ENCODE results near the gene SUGCT. TPM values are rescaled to one million over a fixed set of nuclear protein-coding genes. Genes with fewer than 3 reads are reported as not detected.

The SUGCT gene
- total and polyA plus RNA-seq, 2 of the 8 experiments (the other 6 are each of a cell fraction or from before 2014, with no cell fraction given), result 2.8 to 5.4 TPM

GRCh38 chr7:40638545-40639320, 503.9 kb downstream of the SUGCT start:
- Histone ChIP-seq H3K56ac (replicated peaks; ENCODE audit: insufficient read length, low read depth, low read length) (no peak overlapping the region), H4K91ac (replicated peaks; ENCODE audit: insufficient read length, low read length) (no peak overlapping the region), H2BK15ac (ENCODE audit: low read length) (no peak overlapping the region), H4K8ac (ENCODE audit: extremely low read depth, insufficient read depth, low read length) (no peak overlapping the region), H3K4me1 (replicated peaks in 1 of 4; ENCODE audit: control insufficient read depth in 3 of 4, insufficient read depth in 4 of 4, low read length in 3 of 4) (no peaks in the 10 kb centered on the region), H2BK5ac (ENCODE audit: low read depth, low read length) (no peak overlapping the region), H3K79me2 (ENCODE audit: control insufficient read depth in 1 of 2, insufficient read depth in 2 of 2, low read length in 2 of 2) (no peaks in the 10 kb centered on the region), H3K4ac (replicated peaks; ENCODE audit: insufficient read length, low read depth, low read length) (no peak overlapping the region), H3K18ac (ENCODE audit: extremely low read depth, low read length) (no peak overlapping the region), H3K27ac (ENCODE audit: low read depth, low read length) (no peak overlapping the region), H3K27me3 (replicated peaks in 1 of 4; ENCODE audit: control insufficient read depth in 3 of 4, extremely low read depth in 1 of 4, insufficient read depth in 3 of 4, low read length in 3 of 4) (no peaks in the 10 kb centered on the region), H3K23me2 (ENCODE audit: low read depth, low read length) (no peaks in the 10 kb centered on the region), H2BK120ac (replicated peaks; ENCODE audit: low read depth, low read length) (no peak overlapping the region), H3K79me1 (ENCODE audit: low read depth, low read length) (no peaks in the 10 kb centered on the region), H3K9me3 (ENCODE audit: insufficient read depth in 2 of 2, low read depth in 1 of 2, low read length in 1 of 2) (no peaks in the 10 kb centered on the region), H3K23ac (ENCODE audit: insufficient read length) (no peak overlapping the region), H2BK20ac (ENCODE audit: low read length) (no peak overlapping the region), H3K4me2 (ENCODE audit: insufficient read depth in 1 of 2, low read depth in 2 of 2, low read length in 2 of 2) (no peak overlapping the region), H4K20me1 (replicated peaks in 1 of 2; ENCODE audit: control insufficient read depth in 1 of 2, insufficient read depth in 2 of 2, low read length in 2 of 2) (no peaks in the 10 kb centered on the region), H2BK12ac (ENCODE audit: low read depth, low read length) (no peak overlapping the region; the same call in 1 of the 2 replicates), H4K5ac (ENCODE audit: insufficient read length, low read depth, low read length) (no peak overlapping the region), H2AFZ (ENCODE audit: low read length) (no peak overlapping the region), H3K36me3 (ENCODE audit: control insufficient read depth in 2 of 4, insufficient read depth in 4 of 4, low read length in 3 of 4) (no peaks in the 10 kb centered on the region), H3K4me3 (ENCODE audit: extremely low read depth in 1 of 4, insufficient read depth in 2 of 4, low read depth in 3 of 4, low read length in 4 of 4) (no peak overlapping the region), H2AK5ac (ENCODE audit: low read depth, low read length) (no peak overlapping the region), H3K14ac (ENCODE audit: insufficient read length) (no peak overlapping the region), H3K9ac (replicated peaks in 1 of 4; ENCODE audit: extremely low read depth in 1 of 4, low read depth in 3 of 4, low read length in 3 of 4) (no peak overlapping the region)
- no peak for TF ChIP-seq JUN (IDR thresholded peaks at IDR 0.05; ENCODE audit: low read depth, low read length)
- POLR2A ChIA-PET (ENCODE audit: partially characterized antibody), result no interaction called here
- CTCF ChIA-PET (ENCODE audit: partially characterized antibody), result interaction anchor here (0.6 to 1.1 kb wide), 2 partner anchors 43 to 296 kb away, joined by 3 read pairs; no protein-coding TSS in a partner anchor
- FAIRE-seq (no peak), DNase-seq (ENCODE audit: low read depth in 1 of 2, low spot score in 2 of 2) (no peak)
- 89% methylated on average over 7 of the region's 7 CpGs; no CpG with 5 or more reads in 1 of the 2 experiments for WGBS, 2 experiments (ENCODE audit: extremely low coverage in 1 of 2, insufficient coverage in 1 of 2, insufficient read length in 1 of 2, insufficient replicate concordance in 2 of 2, low coverage in 1 of 2, low lambda C conversion rate in 2 of 2, missing lambda C conversion rate in 1 of 2)
